Measurements from ENCODE around the gene DUSP7. TPM values are rescaled to one million over a fixed set of nuclear protein-coding genes. Genes with fewer than 3 reads are reported as not detected.

The DUSP7 gene
- 10 to 100 TPM; 16.7 to 20.0 (median 18.4) TPM for polyA plus RNA-seq (ENCODE audit: insufficient read length in 4 of 4)

- DNase-seq (ENCODE audit: low read depth in 4 of 4, low spot score in 3 of 4): peak in 2 of 4 donors; percentile 62 to 66
Measured at GRCh38 chr3:52056521-52056967, at the start of gene DUSP7. Gene DUSP7 (minus strand): TSS chr3:52056571. CDS start chr3:52056366, 205 bp downstream.

GRCh38 chr3:52104684-52105640 is 48.6 kb upstream of the DUSP7 start:
- DNase-seq (ENCODE audit: low read depth in 4 of 4, low spot score in 3 of 4): no peak

- DNase-seq (ENCODE audit: low read depth in 4 of 4, low spot score in 3 of 4): no peak
Measured at GRCh38 chr3:52102934-52103333, 46.6 kb upstream of the DUSP7 start.

- no peak for DNase-seq (ENCODE audit: low read depth in 4 of 4, low spot score in 3 of 4)
Measured at GRCh38 chr3:52099001-52099401, 42.6 kb upstream of the DUSP7 start.

GRCh38 chr3:52097851-52098507 is 41.6 kb upstream of the DUSP7 start:
- no peak for DNase-seq (ENCODE audit: low read depth in 4 of 4, low spot score in 3 of 4)

- DNase-seq (ENCODE audit: low read depth in 4 of 4, low spot score in 3 of 4): no peak
Measured at GRCh38 chr3:52095990-52096775, 39.8 kb upstream of the DUSP7 start.

- DNase-seq (ENCODE audit: low read depth in 4 of 4, low spot score in 3 of 4): no peak
Measured at GRCh38 chr3:52094571-52095485, 38.5 kb upstream of the DUSP7 start.

GRCh38 chr3:52093756-52094545 is 37.6 kb upstream of the DUSP7 start:
- no peak for DNase-seq (ENCODE audit: low read depth in 4 of 4, low spot score in 3 of 4)

GRCh38 chr3:52092891-52093290 is 36.5 kb upstream of the DUSP7 start:
- no peak for DNase-seq (ENCODE audit: low read depth in 4 of 4, low spot score in 3 of 4)

GRCh38 chr3:52092271-52092660 is 35.9 kb upstream of the DUSP7 start:
- no peak for DNase-seq (ENCODE audit: low read depth in 4 of 4, low spot score in 3 of 4)

- DNase-seq (ENCODE audit: low read depth in 4 of 4, low spot score in 3 of 4): no peak
Measured at GRCh38 chr3:52091586-52092270, 35.4 kb upstream of the DUSP7 start.

GRCh38 chr3:52090933-52091468 is 34.6 kb upstream of the DUSP7 start:
- DNase-seq (ENCODE audit: low read depth in 4 of 4, low spot score in 3 of 4): no peak

- no peak for DNase-seq (ENCODE audit: low read depth in 4 of 4, low spot score in 3 of 4)
Measured at GRCh38 chr3:52090131-52090932, 34.0 kb upstream of the DUSP7 start.

- no peak for DNase-seq (ENCODE audit: low read depth in 4 of 4, low spot score in 3 of 4)
Measured at GRCh38 chr3:52089691-52090090, 33.3 kb upstream of the DUSP7 start.

GRCh38 chr3:52088445-52089367 is 32.3 kb upstream of the DUSP7 start:
- no peak for DNase-seq (ENCODE audit: low read depth in 4 of 4, low spot score in 3 of 4)

GRCh38 chr3:52087731-52088130 is 31.4 kb upstream of the DUSP7 start:
- no peak for DNase-seq (ENCODE audit: low read depth in 4 of 4, low spot score in 3 of 4)
